ENCODE results near the gene ARHGAP5. TPM values are rescaled to one million over a fixed set of nuclear protein-coding genes. Genes with fewer than 3 reads are reported as not detected.
A peak's percentile ranks its signal among the peaks of the same experiment; 100 is the strongest.

The ARHGAP5 gene
- total and polyA plus RNA-seq, 2 experiments from 2014 or later = 22.1 to 72.6 TPM

- 0 out of 2 replicates have a peak, but pooled peaks cover 5% of the 10 kb centered on the region for H3F3A ChIP-seq (replicated peaks; ENCODE audit: low read depth)
- Mint-ChIP-seq H3K27ac (no peak overlapping the region), H3K4me3 (peak overlapping the region; percentile 90), H3K27me3 (ENCODE audit: insufficient read depth, low read depth, poor library complexity) (peaks cover 4% of the 10 kb centered on the region), H3K4me1 (peaks cover 28% of the 10 kb centered on the region), H3K9me3 (no peaks in the 10 kb centered on the region), H3K36me3 (ENCODE audit: low read depth) (no peaks in the 10 kb centered on the region)
- DNase-seq (ENCODE audit: low spot score) = peak; percentile 14
- peak overlapping the region; percentile 67 for H3K4me3 ChIP-seq
- H3K4me1 ChIP-seq (ENCODE audit: insufficient read depth) = peaks cover 30% of the 10 kb centered on the region
- peaks cover 12% of the 10 kb centered on the region for H4K20me1 ChIP-seq (replicated peaks; ENCODE audit: insufficient read depth)
- peak overlapping the region; percentile 94 for H3K4me2 ChIP-seq
- H3K9me2 ChIP-seq (ENCODE audit: insufficient read depth) = no peaks in the 10 kb centered on the region
- ATAC-seq = no peak
- peaks cover 24% of the 10 kb centered on the region for H3K79me2 ChIP-seq (replicated peaks; ENCODE audit: insufficient read depth)
- TF ChIP-seq CTCF (conservative IDR thresholded peaks at IDR 0.05; ENCODE audit: low read depth in 2 of 2) (no peak), JUNB (IDR thresholded peaks at IDR 0.05; ENCODE audit: unreplicated experiment) (no peak), NANOG (IDR thresholded peaks at IDR 0.05; ENCODE audit: borderline replicate concordance) (no peak), ZNF114 (CRISPR knock-in tag; IDR thresholded peaks at IDR 0.05) (no peak), ZNF331 (CRISPR knock-in tag; IDR thresholded peaks at IDR 0.05; ENCODE audit: low read depth) (no peak), POLR2AphosphoS5 (IDR thresholded peaks at IDR 0.05; ENCODE audit: low read depth) (no peak), ETS1 (IDR thresholded peaks at IDR 0.05) (no peak), EZH2phosphoT487 (IDR thresholded peaks at IDR 0.05; ENCODE audit: unreplicated experiment) (no peak), STAT1 (IDR thresholded peaks at IDR 0.05; ENCODE audit: unreplicated experiment) (no peak), CREB1 (CRISPR knock-in tag; IDR thresholded peaks at IDR 0.05; ENCODE audit: low read depth) (no peak), ZNF462 (CRISPR knock-in tag; IDR thresholded peaks at IDR 0.05) (no peak), REST (IDR thresholded peaks at IDR 0.05; ENCODE audit: unreplicated experiment) (no peak), EZH2 (IDR thresholded peaks at IDR 0.05; ENCODE audit: low read depth, unreplicated experiment) (no peak)
- no peaks in the 10 kb centered on the region for H3K36me3 ChIP-seq (ENCODE audit: insufficient read depth)
- H2AFZ ChIP-seq = no peak overlapping the region
- H3K27ac ChIP-seq (ENCODE audit: low read depth) = no peak overlapping the region
- H3K27me3 ChIP-seq (ENCODE audit: insufficient read depth) = no peaks in the 10 kb centered on the region
Observed at GRCh38 chr14:32074887-32075572, 2.1 kb upstream of the ARHGAP5 start.
